Stimulated activated CD4-positive, alpha-beta T cell treated with anti-CD3 and anti-CD28 coated beads, Interleukin-4, amount 100 ng/mL, for 24 hours (primary cell): ENCODE results near the gene SHANK2.

Source experiments
- DNase-seq: peaks from one replicate; pipeline ENCODE4 v3.0.0-alpha.2; 2020

The SHANK2 gene

GRCh38 chr11:71268706-71269321 is 16.4 kb upstream of the SHANK2 start:
- no peak for DNase-seq

- no peak for DNase-seq
These were observed 15.5 kb upstream of the SHANK2 start for GRCh38 chr11:71267807-71268421.

GRCh38 chr11:71266114-71266833 is 13.9 kb upstream of the SHANK2 start:
- DNase-seq: no peak

GRCh38 chr11:71265559-71266092 is 13.2 kb upstream of the SHANK2 start:
- no peak for DNase-seq

GRCh38 chr11:71263386-71263785 is 11.0 kb upstream of the SHANK2 start:
- no peak for DNase-seq

GRCh38 chr11:71255800-71256479 is 3.6 kb upstream of the SHANK2 start:
- DNase-seq: no peak

- no peak for DNase-seq
These were observed 2.9 kb upstream of the SHANK2 start for GRCh38 chr11:71255323-71255722.

GRCh38 chr11:71253794-71254193 is 1.4 kb upstream of the SHANK2 start:
- DNase-seq: no peak

- DNase-seq: no peak
These were observed 673 bp upstream of the SHANK2 start for GRCh38 chr11:71252770-71253730.

GRCh38 chr11:71251761-71252268 is 562 bp downstream of the SHANK2 start:
- DNase-seq: no peak

GRCh38 chr11:71251151-71251721 is 1.1 kb downstream of the SHANK2 start:
- DNase-seq: no peak

- no peak for DNase-seq
These were observed 1.7 kb downstream of the SHANK2 start for GRCh38 chr11:71250523-71251150.

- DNase-seq: no peak
These were observed 3.1 kb downstream of the SHANK2 start for GRCh38 chr11:71249301-71249700.

GRCh38 chr11:71248656-71249055 is 3.7 kb downstream of the SHANK2 start:
- DNase-seq: no peak

GRCh38 chr11:71248251-71248570 is 4.2 kb downstream of the SHANK2 start:
- no peak for DNase-seq

- no peak for DNase-seq
These were observed 4.7 kb downstream of the SHANK2 start for GRCh38 chr11:71247551-71248250.

- DNase-seq: no peak
These were observed 5.8 kb downstream of the SHANK2 start for GRCh38 chr11:71246559-71246958.

GRCh38 chr11:71245601-71246391 is 6.6 kb downstream of the SHANK2 start:
- DNase-seq: no peak

GRCh38 chr11:71244116-71244810 is 8.1 kb downstream of the SHANK2 start:
- no peak for DNase-seq
